RKO (cell line): ENCODE results near the gene DQX1.
A peak's percentile ranks its signal among the peaks of the same experiment; 100 is the strongest.

Experiments
- DNase-seq: peaks from one replicate; pipeline ENCODE4 v3.0.0-alpha.2; 2016; ENCODE audit warnings: low spot score

Gene DQX1

DNA sequence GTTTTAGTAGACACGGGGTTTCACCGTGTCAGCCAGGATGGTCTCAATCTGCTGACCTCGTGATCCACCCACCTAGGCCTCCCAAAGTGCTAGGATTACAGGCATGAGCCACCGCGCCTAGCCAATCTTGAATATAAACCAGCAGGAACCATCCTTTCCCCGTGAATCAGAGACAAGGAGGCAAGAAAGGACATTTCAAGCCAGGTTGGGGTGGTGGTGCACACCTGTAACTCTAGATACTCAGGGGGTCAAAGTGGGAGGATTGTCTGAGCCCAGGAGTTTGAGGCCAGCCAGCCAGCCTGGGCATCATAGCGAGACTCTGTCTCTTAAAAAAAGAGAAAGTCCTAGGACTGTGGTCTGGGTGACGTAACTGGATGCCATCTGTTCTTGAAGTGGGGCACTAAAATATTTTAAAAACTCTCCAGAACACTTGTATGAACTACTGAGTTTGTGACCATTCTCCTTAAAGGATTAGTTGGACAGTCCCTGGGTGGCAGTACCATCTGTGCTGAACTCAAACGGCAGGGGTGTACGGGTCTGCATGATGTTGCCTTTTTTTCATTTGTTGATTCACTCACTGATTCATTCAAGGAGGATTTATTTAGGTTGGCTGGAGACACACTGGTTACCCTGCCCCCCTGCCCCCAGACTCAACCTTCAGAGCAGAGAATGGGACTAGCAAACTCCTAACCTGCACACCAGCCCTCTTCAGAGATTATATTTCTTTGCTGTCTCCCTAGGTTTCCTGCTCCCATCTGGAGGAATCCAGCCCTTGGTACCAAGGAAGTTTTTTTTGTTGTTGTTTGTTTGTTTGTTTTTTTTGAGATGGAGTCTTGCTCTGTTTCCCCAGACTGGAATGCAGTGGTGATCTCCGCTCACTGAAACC is 14.7 kb downstream of the DQX1 start:
- DNase-seq, result no peak

GRCh38 chr2:74510272-74510671 is 15.8 kb downstream of the DQX1 start:
- no peak for DNase-seq

- DNase-seq, result peak; percentile 79
These were observed 18.0 kb downstream of the DQX1 start for GRCh38 chr2:74507926-74508520.

DNA sequence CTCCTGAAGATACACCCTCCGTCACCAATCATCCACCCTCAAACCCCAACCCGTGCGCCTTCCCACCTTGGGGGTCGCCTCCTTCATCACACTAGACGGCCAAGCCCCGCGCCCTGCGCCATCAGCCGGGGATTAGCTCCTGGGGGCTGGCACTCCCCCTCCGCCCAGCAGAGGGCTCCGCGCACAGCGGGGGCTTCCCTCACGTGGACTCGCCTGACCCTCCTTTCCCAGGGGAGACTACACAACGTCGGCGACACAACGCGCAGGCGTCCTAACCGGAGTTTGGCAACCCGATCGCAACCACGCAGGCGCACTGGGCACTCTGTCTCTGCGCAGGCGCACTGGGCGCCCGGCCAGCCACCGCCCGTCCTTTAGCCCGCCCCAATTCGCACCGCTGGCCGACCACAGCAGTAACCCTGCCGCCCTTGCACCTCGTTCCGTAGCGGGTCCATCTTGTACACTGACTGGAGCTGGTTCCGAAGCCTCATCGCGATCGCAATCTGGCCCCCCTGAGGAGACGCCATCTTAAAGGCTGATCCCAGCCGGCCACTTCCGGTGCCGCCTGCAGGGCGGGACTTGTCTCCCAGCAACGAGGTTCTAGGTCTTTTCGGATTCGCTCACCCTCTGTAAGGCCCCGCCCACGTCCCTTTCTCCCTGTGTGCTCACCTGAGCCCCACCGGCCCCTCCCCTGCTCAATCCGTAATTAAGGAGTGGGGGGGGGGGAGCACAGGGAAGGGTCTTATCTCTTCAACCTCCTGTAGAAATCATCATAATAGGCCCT is 18.7 kb downstream of the DQX1 start, which contains the start of gene PCGF1:
TSS of gene PCGF1 (minus strand) at position 551 of the 781 bp plus-strand sequence. CDS start at position 524, 27 bp downstream.
- peak; percentile 98 for DNase-seq

GRCh38 chr2:74505448-74506246 is 20.4 kb downstream of the DQX1 start:
- DNase-seq, result no peak

DNA sequence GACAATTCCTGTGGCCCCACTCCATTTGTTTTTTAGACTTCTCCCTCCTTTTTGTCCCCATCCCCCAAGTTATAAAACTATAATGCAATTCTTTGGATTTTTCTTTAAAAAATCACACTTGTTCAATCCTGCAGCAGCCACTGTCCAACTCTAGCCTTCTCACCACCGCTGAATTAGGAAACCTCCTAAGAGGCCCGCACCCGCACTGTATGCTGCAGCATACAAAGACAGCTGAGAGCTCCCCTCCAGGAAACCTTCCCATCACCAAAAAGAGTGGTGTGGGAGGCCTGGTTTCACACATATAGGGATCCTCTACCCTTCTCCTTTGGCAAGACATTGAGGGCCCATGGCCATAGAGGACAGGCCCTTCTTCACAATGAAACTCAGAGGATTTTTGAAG is 21.4 kb downstream of the DQX1 start:
- DNase-seq, result no peak

DNA sequence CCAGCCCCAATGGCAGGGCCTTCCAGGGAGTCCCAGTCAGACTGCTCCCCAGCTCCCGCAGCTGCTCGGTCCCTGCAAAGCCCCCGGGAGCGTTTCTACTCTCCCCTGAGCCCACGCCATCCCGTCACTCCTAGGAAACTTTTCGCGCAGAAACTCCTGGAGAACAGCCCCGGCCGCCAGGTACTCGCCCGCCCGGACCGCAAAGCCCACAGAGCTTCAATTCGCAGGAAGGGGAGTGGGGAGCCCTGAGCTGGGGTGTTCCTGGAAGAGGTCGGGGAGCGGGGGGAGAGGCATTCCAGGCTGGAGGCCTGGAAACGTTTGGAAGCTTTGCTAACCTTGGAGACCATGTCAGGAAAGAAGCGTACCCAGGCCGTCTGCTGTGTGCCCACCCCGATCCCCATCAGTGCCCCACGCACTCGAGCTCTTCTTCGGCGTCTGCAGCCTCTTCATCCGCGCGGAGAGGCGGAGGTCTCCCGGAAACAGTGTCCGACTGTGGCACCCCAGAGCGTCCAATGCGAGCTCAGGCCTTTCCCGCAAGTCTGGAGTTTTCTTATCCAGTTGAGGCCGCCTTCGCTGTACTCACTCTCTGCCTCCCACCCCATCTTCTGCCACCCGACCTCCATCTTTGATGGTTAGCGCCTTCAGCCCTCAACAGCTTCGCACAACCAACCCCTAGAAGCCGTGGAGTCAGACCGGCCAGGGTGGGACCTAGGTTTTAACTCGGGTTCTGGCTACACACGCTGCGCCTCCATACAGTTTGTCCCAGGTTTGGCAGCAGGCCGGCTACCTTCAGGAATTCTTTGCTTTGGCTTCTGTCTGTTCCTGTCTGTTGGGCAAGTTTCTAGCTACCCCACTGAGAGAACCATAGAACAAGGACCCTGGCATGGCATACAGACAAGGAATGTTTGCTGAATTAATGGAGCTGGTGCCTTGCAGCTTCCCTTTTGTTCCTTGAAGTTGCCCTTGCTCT is 22.2 kb downstream of the DQX1 start:
- peak; percentile 66 for DNase-seq

- peak; percentile 94 for DNase-seq
These were observed 23.1 kb downstream of the DQX1 start for GRCh38 chr2:74502720-74503505.

- peak; percentile 64 for DNase-seq
These were observed 23.8 kb downstream of the DQX1 start for GRCh38 chr2:74502147-74502719.

- DNase-seq, result no peak
These were observed 24.5 kb downstream of the DQX1 start for GRCh38 chr2:74501335-74502071.

GRCh38 chr2:74500578-74500946 is 25.5 kb downstream of the DQX1 start:
- DNase-seq, result no peak

DNA sequence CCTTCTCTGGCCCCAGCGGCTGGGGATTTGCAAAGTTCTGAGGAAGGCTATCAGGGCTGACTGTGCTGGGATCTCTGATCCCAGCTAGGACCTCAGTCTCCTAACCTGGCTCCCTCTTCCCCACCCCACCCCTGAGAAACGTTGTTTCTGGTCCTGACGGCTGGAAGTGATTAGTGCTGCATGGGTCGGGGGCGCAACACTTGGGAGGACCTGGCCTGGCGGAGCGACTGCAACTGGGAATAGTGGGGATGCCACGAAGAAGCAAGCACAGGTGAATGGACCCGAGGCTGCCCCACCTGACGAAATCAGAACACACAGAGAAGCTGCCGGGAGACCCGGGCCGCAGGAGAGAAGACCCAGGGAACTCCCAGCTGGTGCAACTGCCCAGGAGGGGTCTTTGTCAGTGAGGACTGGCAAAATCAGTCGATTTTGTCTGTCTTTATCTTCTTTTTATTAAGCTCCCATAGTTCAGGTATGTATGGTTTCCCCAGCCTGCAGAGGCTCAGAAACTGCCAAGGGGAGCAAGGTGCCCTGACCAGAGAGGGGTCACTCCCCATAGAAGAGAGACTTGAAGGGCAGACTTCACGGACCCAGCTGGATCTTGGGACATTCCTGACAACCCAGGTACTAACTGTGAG is 26.0 kb downstream of the DQX1 start:
- no peak for DNase-seq

- DNase-seq, result no peak
These were observed 26.6 kb downstream of the DQX1 start, which contains the start of gene LBX2 for GRCh38 chr2:74499267-74499939. LBX2 (minus strand) TSS chr2:74499603; CDS start chr2:74499537, 66 bp downstream.

GRCh38 chr2:74498500-74499266 is 27.3 kb downstream of the DQX1 start:
- peak; percentile 44 for DNase-seq

- no peak for DNase-seq
These were observed 28.1 kb downstream of the DQX1 start for GRCh38 chr2:74497777-74498499.
